DOHH2 (cell line): ENCODE data around the gene KIF24.

ENCODE experiments used
- H3F3A ChIP-seq: fragments of 200-600 bp; sonication (generic), shearing (Covaris generic); 2 replicates; pipeline ENCODE4 v1.6.0; 2016; ENCODE audit warnings: antibody characterized with exemption, mild to moderate bottlenecking; ENCODE audit not compliant: control insufficient read depth, insufficient read depth
- H3K27ac ChIP-seq: fragments of 200-600 bp; sonication (generic); 2 replicates; pipeline ENCODE4 v1.5.1; 2014; ENCODE audit warnings: low read depth, mild to moderate bottlenecking, low read length, moderate library complexity
- H3K27me3 ChIP-seq: fragments of 200-600 bp; sonication (generic); 2 replicates; pipeline ENCODE4 v1.6.1; 2014; ENCODE audit warnings: mild to moderate bottlenecking, low read length, mixed read lengths; ENCODE audit not compliant: control insufficient read depth
- H3K36me3 ChIP-seq: fragments of 200-600 bp; sonication (generic); 2 replicates; pipeline ENCODE4 v1.6.1; 2014; ENCODE audit warnings: mild to moderate bottlenecking, low read length, moderate library complexity, mixed read lengths; ENCODE audit not compliant: control insufficient read depth
- H3K4me1 ChIP-seq: fragments of 200-600 bp; sonication (generic); 2 replicates; pipeline ENCODE4 v1.6.1; 2014; ENCODE audit warnings: mild to moderate bottlenecking, low read length, mixed read lengths; ENCODE audit not compliant: control insufficient read depth
- H3K4me2 ChIP-seq: fragments of 200-600 bp; sonication (generic); 2 replicates; pipeline ENCODE4 v1.6.0; 2014; ENCODE audit warnings: mild to moderate bottlenecking, low read length, moderate library complexity
- H3K4me3 ChIP-seq: fragments of 200-600 bp; sonication (generic); 2 replicates; pipeline ENCODE4 v1.5.1; 2014; ENCODE audit warnings: mild to moderate bottlenecking, low read length, mixed read lengths
- H3K79me2 ChIP-seq: fragments of 200-600 bp; sonication (generic); 2 replicates; pipeline ENCODE4 v1.6.1; 2014; ENCODE audit warnings: mild to moderate bottlenecking, low read length, mixed read lengths; ENCODE audit not compliant: control insufficient read depth
- H3K9me2 ChIP-seq: fragments of 200-600 bp; sonication (generic); replicated peaks from 2 replicates; pipeline ENCODE4 v1.6.1; 2014; ENCODE audit warnings: mild to moderate bottlenecking, low read length, mixed read lengths; ENCODE audit not compliant: control insufficient read depth
- H3K9me3 ChIP-seq: fragments of 200-600 bp; sonication (generic); 2 replicates; pipeline ENCODE4 v1.6.1; 2014; ENCODE audit warnings: antibody characterized with exemption, low read length, mixed read lengths; ENCODE audit not compliant: control insufficient read depth, insufficient read depth
- H4K20me1 ChIP-seq: fragments of 200-600 bp; sonication (generic); 2 replicates; pipeline ENCODE4 v1.6.0; 2014; ENCODE audit warnings: low read depth, mild to moderate bottlenecking, antibody characterized with exemption, low read length, moderate library complexity; ENCODE audit not compliant: control insufficient read depth, insufficient read depth
- CTCF ChIP-seq: fragments of 200-600 bp; sonication (generic); IDR thresholded peaks from one replicate; pipeline ENCODE4 v1.5.1; 2014; ENCODE audit warnings: antibody characterized with exemption, mild to moderate bottlenecking, low read depth, low read length; ENCODE audit not compliant: poor library complexity, severe bottlenecking
- EZH2phosphoT487 ChIP-seq: fragments of 200-600 bp; sonication (generic); IDR thresholded peaks from 2 replicates; pipeline ENCODE4 v1.6.1; 2017; ENCODE audit warnings: borderline replicate concordance, mild to moderate bottlenecking, antibody characterized with exemption, low read length, moderate library complexity, mixed read lengths

The KIF24 gene

GRCh38 chr9:34332076-34332964, 3.3 kb upstream of the KIF24 start:
- H3K79me2 ChIP-seq, result peaks cover 32% of the 10 kb centered on the region
- H4K20me1 ChIP-seq, result no peaks in the 10 kb centered on the region
- H3K4me3 ChIP-seq, result no peak overlapping the region
- peaks cover 32% of the 10 kb centered on the region for H3K4me1 ChIP-seq
- H3K36me3 ChIP-seq, result peaks cover 3% of the 10 kb centered on the region
- no peaks in the 10 kb centered on the region for H3K9me3 ChIP-seq
- H3K27me3 ChIP-seq, result no peaks in the 10 kb centered on the region
- H3K9me2 ChIP-seq, result no peaks in the 10 kb centered on the region
- peaks cover 11% of the 10 kb centered on the region for H3F3A ChIP-seq
- H3K27ac ChIP-seq, result no peak overlapping the region
- TF ChIP-seq CTCF (peak; percentile 67), EZH2phosphoT487 (no peak)
- H3K4me2 ChIP-seq, result peak overlapping the region; percentile 13; the same call in 1 of the 2 replicates

GRCh38 chr9:34331196-34331595, 2.1 kb upstream of the KIF24 start:
- H4K20me1 ChIP-seq, result no peaks in the 10 kb centered on the region
- H3K27ac ChIP-seq, result peak overlapping the region; percentile 81
- H3K4me3 ChIP-seq, result peak overlapping the region; percentile 98
- H3K36me3 ChIP-seq, result peaks cover 9% of the 10 kb centered on the region
- TF ChIP-seq EZH2phosphoT487 (no peak), CTCF (no peak)
- peak overlapping the region; percentile 81 for H3K4me2 ChIP-seq
- H3F3A ChIP-seq, result peaks cover 11% of the 10 kb centered on the region
- H3K79me2 ChIP-seq, result peaks cover 43% of the 10 kb centered on the region
- no peaks in the 10 kb centered on the region for H3K27me3 ChIP-seq
- no peaks in the 10 kb centered on the region for H3K9me3 ChIP-seq
- peaks cover 42% of the 10 kb centered on the region for H3K4me1 ChIP-seq
- no peaks in the 10 kb centered on the region for H3K9me2 ChIP-seq

GRCh38 chr9:34328500-34328986, 525 bp downstream of the KIF24 start:
- Histone ChIP-seq H3K36me3 (peaks cover 11% of the 10 kb centered on the region), H4K20me1 (no peaks in the 10 kb centered on the region), H3K27me3 (no peaks in the 10 kb centered on the region), H3K79me2 (peaks cover 68% of the 10 kb centered on the region), H3K4me2 (peak overlapping the region; percentile 79), H3K9me3 (no peaks in the 10 kb centered on the region), H3K27ac (peak overlapping the region; percentile 67), H3K9me2 (no peaks in the 10 kb centered on the region), H3K4me3 (peak overlapping the region; percentile 98), H3F3A (peaks cover 11% of the 10 kb centered on the region), H3K4me1 (peaks cover 48% of the 10 kb centered on the region)
- TF ChIP-seq CTCF, result no peak
- TF ChIP-seq EZH2phosphoT487, result no peak
